Measurements from ENCODE around the gene CDC25A.

CDC25A gene

GRCh38 chr3:48188266-48189201, at the start of gene CDC25A:
Gene CDC25A, minus strand, starts transcription at chr3:48188417. Its CDS starts 470 bp downstream, at chr3:48187947.
- Histone ChIP-seq H3K36me3 (ENCODE audit: control insufficient read depth, insufficient read depth, low read length) (peaks cover 34% of the 10 kb centered on the region), H3K4me3 (ENCODE audit: low read depth, low read length) (peak within 1 kb of the TSS; percentile 91), H3K9ac (ENCODE audit: low read length) (peak within 1 kb of the TSS; percentile 95), H3K27ac (ENCODE audit: low read depth, low read length) (peak within 1 kb of the TSS; percentile 93), H3K27me3 (ENCODE audit: control insufficient read depth, insufficient read depth, low read length) (no peaks in the 10 kb centered on the region), H3K9me3 (ENCODE audit: control insufficient read depth, insufficient read depth, low read depth, low read length) (no peaks in the 10 kb centered on the region), H3K4me1 (ENCODE audit: control insufficient read depth, insufficient read depth, low read length) (peaks cover 14% of the 10 kb centered on the region)

GRCh38 chr3:48236531-48236930, 48.3 kb upstream of the CDC25A start:
- Histone ChIP-seq H3K9me3 (ENCODE audit: control insufficient read depth, insufficient read depth, low read depth, low read length) (peaks cover 16% of the 10 kb centered on the region), H3K36me3 (ENCODE audit: control insufficient read depth, insufficient read depth, low read length) (no peaks in the 10 kb centered on the region), H3K9ac (ENCODE audit: low read length) (no peak overlapping the region), H3K4me1 (ENCODE audit: control insufficient read depth, insufficient read depth, low read length) (peaks cover 13% of the 10 kb centered on the region), H3K27ac (ENCODE audit: low read depth, low read length) (no peak overlapping the region), H3K27me3 (ENCODE audit: control insufficient read depth, insufficient read depth, low read length) (no peaks in the 10 kb centered on the region), H3K4me3 (ENCODE audit: low read depth, low read length) (no peak overlapping the region)

- Histone ChIP-seq H3K27ac (ENCODE audit: low read depth, low read length) (no peak overlapping the region), H3K27me3 (ENCODE audit: control insufficient read depth, insufficient read depth, low read length) (no peaks in the 10 kb centered on the region), H3K36me3 (ENCODE audit: control insufficient read depth, insufficient read depth, low read length) (no peaks in the 10 kb centered on the region), H3K4me3 (ENCODE audit: low read depth, low read length) (no peak overlapping the region), H3K9me3 (ENCODE audit: control insufficient read depth, insufficient read depth, low read depth, low read length) (peaks cover 16% of the 10 kb centered on the region), H3K9ac (ENCODE audit: low read length) (no peak overlapping the region), H3K4me1 (ENCODE audit: control insufficient read depth, insufficient read depth, low read length) (no peaks in the 10 kb centered on the region)
Observed at GRCh38 chr3:48233542-48233941, 45.3 kb upstream of the CDC25A start.

GRCh38 chr3:48232734-48233133, 44.5 kb upstream of the CDC25A start:
- Histone ChIP-seq H3K4me3 (ENCODE audit: low read depth, low read length) (no peak overlapping the region), H3K27ac (ENCODE audit: low read depth, low read length) (no peak overlapping the region), H3K9ac (ENCODE audit: low read length) (no peak overlapping the region), H3K9me3 (ENCODE audit: control insufficient read depth, insufficient read depth, low read depth, low read length) (peaks cover 16% of the 10 kb centered on the region), H3K4me1 (ENCODE audit: control insufficient read depth, insufficient read depth, low read length) (no peaks in the 10 kb centered on the region), H3K36me3 (ENCODE audit: control insufficient read depth, insufficient read depth, low read length) (no peaks in the 10 kb centered on the region), H3K27me3 (ENCODE audit: control insufficient read depth, insufficient read depth, low read length) (no peaks in the 10 kb centered on the region)

GRCh38 chr3:48232232-48232631, 44.0 kb upstream of the CDC25A start:
- Histone ChIP-seq H3K36me3 (ENCODE audit: control insufficient read depth, insufficient read depth, low read length) (no peaks in the 10 kb centered on the region), H3K9me3 (ENCODE audit: control insufficient read depth, insufficient read depth, low read depth, low read length) (peaks cover 16% of the 10 kb centered on the region), H3K4me1 (ENCODE audit: control insufficient read depth, insufficient read depth, low read length) (no peaks in the 10 kb centered on the region), H3K4me3 (ENCODE audit: low read depth, low read length) (no peak overlapping the region), H3K9ac (ENCODE audit: low read length) (no peak overlapping the region), H3K27me3 (ENCODE audit: control insufficient read depth, insufficient read depth, low read length) (no peaks in the 10 kb centered on the region), H3K27ac (ENCODE audit: low read depth, low read length) (no peak overlapping the region)

- Histone ChIP-seq H3K4me3 (ENCODE audit: low read depth, low read length) (no peak overlapping the region), H3K27me3 (ENCODE audit: control insufficient read depth, insufficient read depth, low read length) (peaks cover 2% of the 10 kb centered on the region; the same call in 1 of the 2 replicates), H3K36me3 (ENCODE audit: control insufficient read depth, insufficient read depth, low read length) (no peaks in the 10 kb centered on the region), H3K9me3 (ENCODE audit: control insufficient read depth, insufficient read depth, low read depth, low read length) (no peaks in the 10 kb centered on the region), H3K27ac (ENCODE audit: low read depth, low read length) (no peak overlapping the region), H3K9ac (ENCODE audit: low read length) (no peak overlapping the region), H3K4me1 (ENCODE audit: control insufficient read depth, insufficient read depth, low read length) (no peaks in the 10 kb centered on the region)
Observed at GRCh38 chr3:48226939-48227338, 38.7 kb upstream of the CDC25A start.

GRCh38 chr3:48225587-48225986, 37.4 kb upstream of the CDC25A start:
- Histone ChIP-seq H3K4me3 (ENCODE audit: low read depth, low read length) (no peak overlapping the region), H3K4me1 (ENCODE audit: control insufficient read depth, insufficient read depth, low read length) (no peaks in the 10 kb centered on the region), H3K9ac (ENCODE audit: low read length) (no peak overlapping the region), H3K36me3 (ENCODE audit: control insufficient read depth, insufficient read depth, low read length) (no peaks in the 10 kb centered on the region), H3K27ac (ENCODE audit: low read depth, low read length) (no peak overlapping the region), H3K9me3 (ENCODE audit: control insufficient read depth, insufficient read depth, low read depth, low read length) (no peaks in the 10 kb centered on the region), H3K27me3 (ENCODE audit: control insufficient read depth, insufficient read depth, low read length) (peaks cover 2% of the 10 kb centered on the region; the same call in 1 of the 2 replicates)

GRCh38 chr3:48222616-48223513, 34.6 kb upstream of the CDC25A start, which contains the start of gene CAMP:
Gene CAMP, plus strand, starts transcription at chr3:48223495. Its CDS starts 17 bp downstream, at chr3:48223512.
- Histone ChIP-seq H3K36me3 (ENCODE audit: control insufficient read depth, insufficient read depth, low read length) (no peaks in the 10 kb centered on the region), H3K9ac (ENCODE audit: low read length) (no peak within 1 kb of the TSS), H3K4me1 (ENCODE audit: control insufficient read depth, insufficient read depth, low read length) (no peaks in the 10 kb centered on the region), H3K9me3 (ENCODE audit: control insufficient read depth, insufficient read depth, low read depth, low read length) (no peaks in the 10 kb centered on the region), H3K27me3 (ENCODE audit: control insufficient read depth, insufficient read depth, low read length) (peaks cover 2% of the 10 kb centered on the region; the same call in 1 of the 2 replicates), H3K4me3 (ENCODE audit: low read depth, low read length) (no peak within 1 kb of the TSS), H3K27ac (ENCODE audit: low read depth, low read length) (no peak within 1 kb of the TSS)

- peaks cover 2% of the 10 kb centered on the region; the same call in 1 of the 2 replicates for H3K27me3 ChIP-seq (ENCODE audit: control insufficient read depth, insufficient read depth, low read length)
- no peak overlapping the region for H3K9ac ChIP-seq (ENCODE audit: low read length)
- H3K9me3 ChIP-seq (ENCODE audit: control insufficient read depth, insufficient read depth, low read depth, low read length), result no peaks in the 10 kb centered on the region
- no peaks in the 10 kb centered on the region for H3K4me1 ChIP-seq (ENCODE audit: control insufficient read depth, insufficient read depth, low read length)
- no peak overlapping the region for H3K27ac ChIP-seq (ENCODE audit: low read depth, low read length)
- no peaks in the 10 kb centered on the region for H3K36me3 ChIP-seq (ENCODE audit: control insufficient read depth, insufficient read depth, low read length)
- no peak overlapping the region for H3K4me3 ChIP-seq (ENCODE audit: low read depth, low read length)
Observed at GRCh38 chr3:48220746-48221145, 32.5 kb upstream of the CDC25A start.

- Histone ChIP-seq H3K9ac (ENCODE audit: low read length) (no peak overlapping the region), H3K27me3 (ENCODE audit: control insufficient read depth, insufficient read depth, low read length) (peaks cover 2% of the 10 kb centered on the region; the same call in 1 of the 2 replicates), H3K4me1 (ENCODE audit: control insufficient read depth, insufficient read depth, low read length) (no peaks in the 10 kb centered on the region), H3K27ac (ENCODE audit: low read depth, low read length) (no peak overlapping the region), H3K9me3 (ENCODE audit: control insufficient read depth, insufficient read depth, low read depth, low read length) (no peaks in the 10 kb centered on the region), H3K4me3 (ENCODE audit: low read depth, low read length) (no peak overlapping the region), H3K36me3 (ENCODE audit: control insufficient read depth, insufficient read depth, low read length) (no peaks in the 10 kb centered on the region)
Observed at GRCh38 chr3:48219543-48219942, 31.3 kb upstream of the CDC25A start.
